Endothelial cell of umbilical vein (primary cell): ENCODE measurements around the gene HOXB5. TPM values are rescaled to one million over a fixed set of nuclear protein-coding genes. Genes with fewer than 3 reads are reported as not detected.

Experiments used
- BruUV-seq: library from RNA; stranded (reverse); fragments of 400-500 nt; replicated peaks from 2 replicates; lab custom pipeline; 2021; lab: Mats Ljungman, UMichigan
- CTCF ChIA-PET: fragments of 300-600, 350-600 bp; sonication (Branson Sonifier 250); formaldehyde crosslinking; loops from one replicate; lab custom pipeline; 2021; ENCODE audit warnings: antibody characterized with exemption, inconsistent platforms; lab: Charles Lee
- POLR2A ChIA-PET: fragments of 300-600, 350-600 bp; sonication (Branson Sonifier 250); formaldehyde crosslinking; loops from one replicate; lab custom pipeline; 2021; ENCODE audit warnings: antibody characterized with exemption, inconsistent platforms; lab: Charles Lee
- DNase-seq: peaks from one replicate; pipeline ENCODE4 v3.0.0-alpha.2; 2011; ENCODE audit warnings: low read depth, low spot score
- FAIRE-seq: peaks from 2 replicates; lab custom pipeline; 2011; peaks lifted over from hg19 to GRCh38; lab: Jason Lieb, UNC
- H2AFZ ChIP-seq: 2 replicates; pipeline ENCODE4 v1.6.0; 2012; ENCODE audit warnings: low read depth, low read length, control low read depth, inconsistent platforms
- H3K27ac ChIP-seq: 2 replicates; pipeline ENCODE4 v1.5.1; 2011; ENCODE audit warnings: low read depth, mild to moderate bottlenecking, control low read depth, low read length, moderate library complexity; ENCODE audit not compliant: insufficient read depth
- H3K27me3 ChIP-seq, 2 experiments: 2 replicates each; pipeline versions ENCODE4 v1.6.0 to v1.6.1; 2011; ENCODE audit warnings: low read length in 2 of 2, mixed read lengths in 1 of 2; ENCODE audit not compliant: control insufficient read depth in 2 of 2, insufficient read depth in 2 of 2
- H3K36me3 ChIP-seq, 2 experiments: 2 replicates in 1 of 2; 3 replicates in 1 of 2; pipeline ENCODE4 v1.5.1; 2011; ENCODE audit warnings: low read length in 2 of 2, mild to moderate bottlenecking in 1 of 2, moderate library complexity in 1 of 2; ENCODE audit not compliant: control insufficient read depth in 2 of 2, insufficient read depth in 2 of 2; ENCODE audit errors: extremely low read depth in 1 of 2
- H3K4me1 ChIP-seq: 3 replicates; pipeline ENCODE4 v1.5.1; 2011; ENCODE audit warnings: mild to moderate bottlenecking, low read length; ENCODE audit not compliant: control insufficient read depth, insufficient read depth; ENCODE audit errors: extremely low read depth
- H3K4me2 ChIP-seq: 2 replicates; pipeline ENCODE4 v1.6.1; 2011; ENCODE audit warnings: low read length, control low read depth, mixed read lengths; ENCODE audit not compliant: insufficient read depth
- H3K4me3 ChIP-seq, 3 experiments: fragments of 200-600 bp in 1 of 3; sonication (generic), shearing (Covaris generic) in 1 of 3; replicated peaks in 1 of 3; 2 replicates each; pipeline ENCODE4 v1.5.1; 2011 to 2016; ENCODE audit warnings: control low read depth in 3 of 3, low read length in 3 of 3, mild to moderate bottlenecking in 2 of 3, inconsistent platforms in 1 of 3, low read depth in 1 of 3, moderate library complexity in 1 of 3; ENCODE audit not compliant: insufficient read depth in 1 of 3
- H3K79me2 ChIP-seq: 2 replicates; pipeline ENCODE4 v1.6.0; 2012; ENCODE audit warnings: low read length, inconsistent platforms; ENCODE audit not compliant: control insufficient read depth, insufficient read depth
- H3K9ac ChIP-seq: replicated peaks from 2 replicates; pipeline ENCODE3; 2011; ENCODE audit warnings: low read length, control low read depth; ENCODE audit not compliant: insufficient read depth; ENCODE audit errors: extremely low read depth
- H3K9me1 ChIP-seq: replicated peaks from 3 replicates; pipeline ENCODE4 v1.6.0; 2011; ENCODE audit warnings: mild to moderate bottlenecking, low read length; ENCODE audit not compliant: control insufficient read depth, insufficient read depth; ENCODE audit errors: extremely low read depth
- H3K9me3 ChIP-seq: replicated peaks from 2 replicates; pipeline ENCODE4 v1.5.1; 2012; ENCODE audit warnings: low read length, inconsistent platforms; ENCODE audit not compliant: control insufficient read depth, insufficient read depth
- H4K20me1 ChIP-seq: replicated peaks from 2 replicates; pipeline ENCODE3; 2011; ENCODE audit warnings: mild to moderate bottlenecking, low read length; ENCODE audit not compliant: control insufficient read depth, insufficient read depth; ENCODE audit errors: extremely low read depth
- CTCF ChIP-seq, 2 donors: IDR thresholded peaks; 1 replicate in 1 of 2; 2 replicates in 1 of 2; pipeline ENCODE4 v1.5.1; 2011; ENCODE audit warnings: low read length in 2 of 2, mild to moderate bottlenecking in 2 of 2, moderate library complexity in 2 of 2, control low read depth in 1 of 2, inconsistent platforms in 1 of 2, low read depth in 1 of 2; ENCODE audit not compliant: insufficient read depth in 1 of 2; ENCODE audit errors: extremely low read depth in 1 of 2
- EZH2 ChIP-seq: IDR thresholded peaks from 2 replicates; pipeline ENCODE4 v1.6.1; 2012; ENCODE audit warnings: borderline replicate concordance, low read depth, mild to moderate bottlenecking, moderate library complexity, low read length, inconsistent platforms; ENCODE audit not compliant: severe bottlenecking
- FOS ChIP-seq: IDR thresholded peaks from 2 replicates; pipeline ENCODE4 v1.6.1; 2011; ENCODE audit warnings: mild to moderate bottlenecking, low read length, moderate library complexity, borderline replicate concordance; ENCODE audit not compliant: insufficient read depth
- GATA2 ChIP-seq: IDR thresholded peaks from 2 replicates; pipeline ENCODE4 v1.7.0; 2011; ENCODE audit warnings: low read depth, mild to moderate bottlenecking, moderate library complexity, mixed read lengths, low read length; ENCODE audit not compliant: insufficient read length, insufficient read depth
- JUN ChIP-seq: IDR thresholded peaks from 2 replicates; pipeline ENCODE4 v1.6.1; 2011; ENCODE audit warnings: borderline replicate concordance, low read depth; ENCODE audit not compliant: insufficient read length, insufficient read depth
- MYC ChIP-seq: IDR thresholded peaks from one replicate; pipeline ENCODE4 v1.6.1; 2011; ENCODE audit warnings: mild to moderate bottlenecking, low read depth, low read length
- POLR2A ChIP-seq: IDR thresholded peaks from 2 replicates; pipeline ENCODE4 v1.6.1; 2012; ENCODE audit warnings: low read depth, mild to moderate bottlenecking, control low read depth, low read length
- POLR2AphosphoS5 ChIP-seq: IDR thresholded peaks from 2 replicates; pipeline ENCODE4 v1.6.1; 2012; ENCODE audit warnings: low read depth, mild to moderate bottlenecking, control low read depth, low read length, moderate library complexity; ENCODE audit not compliant: insufficient read depth
- dilution Hi-C: fragments of 300-500 bp; cut with MboI; formaldehyde crosslinking; loops from one replicate; pipeline ENCODE4 v1.15.0; 2019; ENCODE audit warnings: low sequenced_read_pairs; ENCODE audit not compliant: extremely low pct_ligation_motif_present
- intact Hi-C: fragments of 100-400 bp; cut with micrococcal nuclease; formaldehyde crosslinking; loops from one replicate; pipeline ENCODE4 v1.10.0; 2022
- polyA plus RNA-seq, 4 experiments: library from polyadenylated mRNA; depleted of rRNA in 3 of 4; stranded (reverse) in 3 of 4; unstranded in 1 of 4; fragments of >200 nt; gene quantifications; 2 replicates each; pipeline versions ENCODE4 v1.2.1 to v1.2.3, GENCODE V29; 2011 to 2012; ENCODE audit warnings: missing spikeins in 1 of 4
- total RNA-seq: library from RNA; stranded (reverse); gene quantifications from 2 replicates; pipeline ENCODE4 v1.2.3, GENCODE V29; 2021
- TF ChIP-seq, protein P1 (sequence below): IDR thresholded peaks from 2 replicates; pipeline ENCODE4 v1.6.1; 2011; ENCODE audit not compliant: insufficient read depth, insufficient read length

Gene HOXB5
- total and polyA plus RNA-seq, 2 donors (not counting 3 experiments of a cell fraction or from before 2014, with no cell fraction given) = 2.0 to 8.5 TPM

DNA sequence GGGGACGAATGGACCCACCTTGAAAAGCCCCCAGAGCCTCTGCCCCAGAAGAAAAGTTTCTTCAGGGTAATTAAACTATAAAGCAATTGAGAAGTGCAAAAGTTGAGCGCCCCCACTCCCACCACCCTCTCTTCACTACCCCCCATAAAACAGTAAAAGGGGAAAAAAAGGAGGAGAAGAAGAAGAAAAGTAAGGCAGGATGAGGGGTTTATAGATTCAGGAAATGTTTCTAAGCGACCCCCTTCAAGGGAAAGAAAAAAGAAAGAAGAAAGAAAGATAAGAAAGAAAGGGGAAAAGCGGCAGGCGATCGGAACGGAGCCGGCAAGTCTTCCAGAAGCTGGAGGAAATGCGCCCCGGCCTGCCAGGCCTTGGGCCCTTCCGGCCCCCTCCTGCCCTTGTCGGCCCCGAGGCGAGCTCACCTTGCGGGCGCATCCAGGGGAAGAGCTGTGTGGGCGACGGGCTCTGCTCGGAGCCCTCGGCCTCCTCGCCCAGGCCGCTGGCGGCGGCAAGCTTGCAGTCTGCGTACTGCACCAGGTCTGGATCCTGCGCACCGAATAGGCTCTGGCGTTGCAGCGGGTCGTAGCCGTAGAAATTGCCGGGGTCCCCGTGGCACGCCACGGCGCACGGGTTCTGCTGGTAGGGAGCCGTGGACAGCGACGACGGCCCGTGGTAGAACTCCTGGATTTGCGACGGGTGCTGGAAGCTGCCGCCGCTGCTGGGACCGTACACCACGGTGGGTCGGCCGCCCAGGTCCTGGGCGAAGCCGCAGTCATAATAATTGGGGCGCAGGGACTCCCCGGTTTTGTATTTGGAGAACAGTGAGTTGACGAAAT lies 20.5 kb upstream of the HOXB5 start:
- Histone ChIP-seq H3K27me3 (peaks cover 32 to 38% of the 10 kb centered on the region in 2 experiments), H4K20me1 (no peaks in the 10 kb centered on the region), H3K36me3 (no peaks in the 10 kb centered on the region), H3K4me3 (peak overlapping the region; percentile 46 to 52 (median 52)), H3K9ac (peak overlapping the region; percentile 19), H3K9me1 (no peaks in the 10 kb centered on the region), H3K4me1 (peaks cover 44% of the 10 kb centered on the region), H3K9me3 (no peaks in the 10 kb centered on the region), H2AFZ (peak overlapping the region; percentile 90), H3K27ac (no peak overlapping the region), H3K79me2 (peaks cover 19% of the 10 kb centered on the region), H3K4me2 (peak overlapping the region; percentile 82)
- no TSS peak for BruUV-seq
- ChIA-PET CTCF (interaction anchor here (0.6 to 4.9 kb wide), 19 partner anchors 10 to 462 kb away, joined by 3 to 26 read pairs (median 5); partner anchors contain the start of gene HOXB9), POLR2A (interaction anchor here (0.6 to 1.2 kb wide), 3 partner anchors 9 to 416 kb away, joined by 3 to 7 read pairs (median 4); partner anchors contain the start of gene HOXB6)
- dilution Hi-C loops = no loop called here
- TF ChIP-seq MYC (no peak), POLR2A (no peak), POLR2AphosphoS5 (no peak), JUN (no peak), FOS (no peak), GATA2 (no peak), CTCF (IDR thresholded peaks at IDR 0.05; ENCODE audit: extremely low read depth in 1 of 2, insufficient read depth in 1 of 2, low read depth in 1 of 2, low read length in 2 of 2) (no peak), EZH2 (no peak)
- TF ChIP-seq, protein P1, sequence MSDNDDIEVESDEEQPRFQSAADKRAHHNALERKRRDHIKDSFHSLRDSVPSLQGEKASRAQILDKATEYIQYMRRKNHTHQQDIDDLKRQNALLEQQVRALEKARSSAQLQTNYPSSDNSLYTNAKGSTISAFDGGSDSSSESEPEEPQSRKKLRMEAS = no peak
- FAIRE-seq (peak; percentile 58), DNase-seq (peak; percentile 60)
- intact Hi-C loops = no loop called here
